ENCODE data around the gene EFR3B.

EFR3B gene

DNA sequence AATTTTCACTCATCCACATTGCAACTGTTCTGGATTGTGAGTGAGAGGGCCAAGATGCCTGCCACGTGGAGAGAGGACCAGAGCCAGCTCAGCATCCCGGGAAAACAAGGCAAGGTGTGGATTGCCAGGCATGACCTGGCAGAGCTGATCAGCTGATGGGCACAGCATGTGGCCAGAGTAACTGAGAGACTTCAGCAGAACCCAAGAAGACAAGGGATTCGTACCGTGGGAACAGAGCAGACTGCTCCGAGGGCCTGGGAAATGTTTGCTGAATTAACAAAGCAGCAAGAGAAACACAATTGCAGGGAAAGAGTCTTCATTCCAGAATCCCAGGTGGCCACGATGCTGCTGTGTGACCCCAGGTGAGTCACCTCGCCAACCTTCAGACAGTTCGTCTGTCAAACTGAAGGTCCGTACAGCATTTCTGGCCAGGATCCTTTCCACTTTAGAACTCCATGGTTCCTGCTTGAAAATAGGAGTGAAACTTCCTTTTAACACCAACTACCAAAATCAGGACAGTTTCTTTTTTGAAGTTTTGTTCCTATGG is 152.8 kb downstream of the EFR3B start:
- no peak for DNase-seq

- no peak for DNase-seq
Observed at GRCh38 chr2:25197336-25198208, 155.7 kb downstream of the EFR3B start.

DNA sequence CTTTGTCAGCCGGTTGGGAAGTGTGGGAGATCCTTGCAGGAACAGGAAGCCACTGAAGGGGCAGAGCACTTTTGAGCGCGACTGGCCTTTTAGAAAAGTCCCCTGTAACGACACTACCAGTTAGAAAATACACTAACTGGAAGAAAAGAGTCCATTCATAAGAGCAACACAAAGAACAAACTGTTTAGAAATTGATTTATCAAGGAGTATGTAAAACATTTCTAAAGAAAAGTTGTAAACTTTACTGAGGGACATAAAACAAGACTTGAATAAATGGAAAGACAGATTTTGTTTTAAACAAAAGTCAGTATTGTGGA is 156.3 kb downstream of the EFR3B start:
- DNase-seq, result no peak

- no peak for DNase-seq
Observed at GRCh38 chr2:25198576-25198975, 156.7 kb downstream of the EFR3B start.

- no peak for DNase-seq
Observed at GRCh38 chr2:25201265-25201664, 159.4 kb downstream of the EFR3B start.

DNA sequence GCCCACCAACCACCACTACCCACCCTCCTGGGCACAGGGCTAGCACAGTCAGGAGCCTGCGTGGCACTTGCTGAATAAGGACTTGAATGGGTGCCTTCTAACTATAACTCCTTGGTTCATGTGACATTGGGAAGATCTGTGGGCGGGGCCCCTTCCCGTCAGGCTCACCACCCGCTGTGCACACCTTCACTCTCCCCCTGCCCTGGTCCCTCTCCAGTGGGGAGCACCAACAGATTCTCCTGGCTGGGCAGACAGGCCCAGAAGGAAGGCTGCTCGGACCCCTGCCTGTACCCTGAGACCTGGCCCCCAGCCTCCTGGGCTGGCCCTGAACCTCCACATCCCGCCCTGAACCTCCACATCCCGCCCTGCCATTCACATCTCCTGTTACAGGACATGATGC is 159.9 kb downstream of the EFR3B start:
- DNase-seq, result no peak

GRCh38 chr2:25202275-25202674 is 160.4 kb downstream of the EFR3B start:
- no peak for DNase-seq

DNA sequence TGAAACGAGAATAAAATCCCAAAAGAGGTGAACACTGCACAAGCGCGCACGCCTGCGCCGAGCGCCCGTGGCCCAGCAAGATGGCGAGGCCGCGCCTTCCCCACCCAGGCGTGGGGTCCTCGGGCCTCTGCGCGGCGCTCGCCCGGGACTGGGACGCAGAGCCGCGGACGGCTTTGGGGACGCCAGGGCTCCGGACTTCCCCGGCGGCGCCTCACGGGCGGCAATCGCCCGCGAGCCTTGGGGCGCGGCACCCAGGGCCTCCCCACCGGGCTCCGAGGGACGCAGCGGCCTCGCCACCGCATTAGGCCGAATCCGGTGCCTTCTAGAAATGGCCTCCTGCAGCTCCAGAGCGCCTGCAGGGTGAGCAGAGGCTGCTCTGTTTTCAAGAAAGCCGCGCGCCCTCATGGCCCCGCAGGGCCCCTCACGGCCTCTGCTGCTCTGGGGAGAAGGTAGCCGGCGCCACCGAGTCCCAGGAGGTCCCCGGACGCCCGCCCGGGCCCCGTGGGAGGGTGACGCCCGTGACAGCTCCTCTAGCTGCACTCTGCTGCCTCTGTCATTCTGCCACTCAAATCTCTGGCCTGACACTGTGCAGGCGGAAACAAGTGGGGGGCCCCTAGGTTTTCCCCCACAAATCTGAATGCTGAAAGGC is 162.4 kb downstream of the EFR3B start:
- peak in 1 of 2 donors; percentile 39 for DNase-seq

DNA sequence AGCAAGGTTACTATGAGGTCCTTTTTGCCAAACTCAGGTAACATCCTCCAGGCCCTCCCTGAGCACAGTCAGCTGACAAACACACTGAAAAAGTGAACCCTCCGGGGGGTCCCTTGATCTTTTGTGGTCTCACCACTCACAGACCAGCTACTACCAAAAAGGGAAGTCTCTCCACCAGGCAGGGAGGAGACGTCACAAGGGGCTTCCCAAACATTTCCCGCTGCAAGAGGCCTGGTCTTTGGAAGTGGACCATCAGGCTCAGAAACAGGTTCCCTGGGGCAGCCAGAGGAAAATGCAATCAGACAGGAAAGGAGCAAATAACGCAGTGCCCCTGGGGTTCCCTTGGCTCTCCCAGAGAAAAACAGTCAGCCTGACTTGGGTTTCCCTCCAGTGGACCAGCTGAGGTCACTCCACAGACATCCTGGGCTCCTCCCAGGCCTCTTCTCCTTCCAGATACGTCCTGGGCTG is 165.2 kb downstream of the EFR3B start:
- DNase-seq, result peak in 1 of 2 donors; percentile 45
